Psoas muscle (tissue), 8 donors: ENCODE measurements around the gene GP2. TPM values are rescaled to one million over a fixed set of nuclear protein-coding genes. Genes with fewer than 3 reads are reported as not detected.

Experiments
- ATAC-seq, 4 donors: fragments of 200-7000 bp; cut with Tn5 transposase; one replicate each; pipeline ENCODE4 v1.9.1; 2020; ENCODE audit warnings: moderate library complexity in 3 of 4, mild to moderate bottlenecking in 2 of 4
- DNase-seq, 2 donors: peaks; one replicate each; pipeline ENCODE4 v3.0.0-alpha.2; 2020
- H3K27ac ChIP-seq: fragments of 200-600 bp; one replicate; pipeline ENCODE4 v1.8.0; 2022
- H3K27me3 ChIP-seq, 3 donors: fragments of 200-600 bp in 1 of 3; one replicate each; pipeline versions ENCODE4 v1.6.1 to v1.8.0; 2013 to 2022; ENCODE audit warnings: low read length in 2 of 3, mild to moderate bottlenecking in 2 of 3, moderate library complexity in 1 of 3; ENCODE audit not compliant: insufficient read depth in 3 of 3
- H3K36me3 ChIP-seq, 2 donors: fragments of 200-600 bp in 1 of 2; one replicate each; pipeline versions ENCODE4 v1.6.1 to v1.8.0; 2013 to 2022; ENCODE audit warnings: low read depth in 1 of 2, mild to moderate bottlenecking in 1 of 2, moderate library complexity in 1 of 2; ENCODE audit not compliant: insufficient read depth in 1 of 2
- H3K4me1 ChIP-seq: fragments of 200-600 bp; one replicate; pipeline ENCODE4 v1.8.0; 2022
- H3K4me3 ChIP-seq: fragments of 200-600 bp; one replicate; pipeline ENCODE4 v1.8.0; 2022; ENCODE audit warnings: mild to moderate bottlenecking
- H3K9me3 ChIP-seq: fragments of 200-600 bp; one replicate; pipeline ENCODE4 v1.8.0; 2022
- WGBS, 3 donors: extraction: QIAGEN DNeasy Blood & Tissue Kit; methylation state at CpG; one replicate each; pipeline versions ENCODE4 v1.1.6 to v1.1.7; 2013; 5-methylcytosine and 5-hydroxymethylcytosine counted together
- intact Hi-C, 2 donors: fragments of 100-400 bp; cut with DNase I; formaldehyde crosslinking; loops; one replicate each; pipeline versions ENCODE4 v1.11.0 to v1.14.2; 2022
- polyA plus RNA-seq, 3 donors: library from polyadenylated mRNA; stranded (reverse); fragments of 200-250 nt; gene quantifications; one replicate each; pipeline ENCODE4 v1.2.3, GENCODE V29; 2013
- total RNA-seq, 4 donors: library from RNA; stranded (reverse); fragmentation: NEBNext Ultra II Directional in 2 of 4; extraction: Animal tissue kit (Norgen Biotek cat#: 25700) in 2 of 4; gene quantifications; one replicate each; pipeline versions ENCODE4 v1.2.1 to v1.2.4, GENCODE V29; 2021 to 2023
- TF ChIP-seq, protein P1 (sequence below): fragments of 200-600 bp; IDR thresholded peaks from one replicate; pipeline ENCODE4 v1.8.0; 2022; ENCODE audit warnings: antibody characterized with exemption
- donor health status: healthy with polysubstance abuse.
- donor health status: DM: no; HTN: no; CAD: no; lungs with moderate emphysema.
- donor health status: Bipolar disorder and iron deficiency.
- donor health status: healthy.
- donor health status: DM: yes; HTN: yes; CAD: no.
- donor health status: DM: no; HTN: no; CAD: no.
- donor health status: DM: no; HTN: no; CAD: no.
- donor health status: DM: yes; HTN: yes; CAD: no.

GP2 gene
- total and polyA plus RNA-seq, 7 donors = 0.34 to 3.1 (median 0.91) TPM; not detected in 3

- Histone ChIP-seq H3K4me1 (no peaks in the 10 kb centered on the region), H3K9me3 (no peaks in the 10 kb centered on the region), H3K4me3 (no peak overlapping the region), H3K36me3 (no peaks in the 10 kb centered on the region), H3K27ac (no peak overlapping the region), H3K27me3 (no peaks in the 10 kb centered on the region)
- DNase-seq (no peak), ATAC-seq (no peak)
- TF ChIP-seq, protein P1, sequence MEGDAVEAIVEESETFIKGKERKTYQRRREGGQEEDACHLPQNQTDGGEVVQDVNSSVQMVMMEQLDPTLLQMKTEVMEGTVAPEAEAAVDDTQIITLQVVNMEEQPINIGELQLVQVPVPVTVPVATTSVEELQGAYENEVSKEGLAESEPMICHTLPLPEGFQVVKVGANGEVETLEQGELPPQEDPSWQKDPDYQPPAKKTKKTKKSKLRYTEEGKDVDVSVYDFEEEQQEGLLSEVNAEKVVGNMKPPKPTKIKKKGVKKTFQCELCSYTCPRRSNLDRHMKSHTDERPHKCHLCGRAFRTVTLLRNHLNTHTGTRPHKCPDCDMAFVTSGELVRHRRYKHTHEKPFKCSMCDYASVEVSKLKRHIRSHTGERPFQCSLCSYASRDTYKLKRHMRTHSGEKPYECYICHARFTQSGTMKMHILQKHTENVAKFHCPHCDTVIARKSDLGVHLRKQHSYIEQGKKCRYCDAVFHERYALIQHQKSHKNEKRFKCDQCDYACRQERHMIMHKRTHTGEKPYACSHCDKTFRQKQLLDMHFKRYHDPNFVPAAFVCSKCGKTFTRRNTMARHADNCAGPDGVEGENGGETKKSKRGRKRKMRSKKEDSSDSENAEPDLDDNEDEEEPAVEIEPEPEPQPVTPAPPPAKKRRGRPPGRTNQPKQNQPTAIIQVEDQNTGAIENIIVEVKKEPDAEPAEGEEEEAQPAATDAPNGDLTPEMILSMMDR = no peak
- intact Hi-C loops = no loop called here
- 81 to 85% (median 85%) methylated on average over 4 of the region's 4 CpGs for WGBS, 3 donors
Measured at GRCh38 chr16:20265019-20265418, 62.3 kb downstream of the GP2 start.

- no peaks in the 10 kb centered on the region for H3K4me1 ChIP-seq
- WGBS, 3 donors = 69 to 77% (median 73%) methylated on average over 10 to 12 of the region's 12 CpGs
- intact Hi-C loops = no loop called here
Measured at GRCh38 chr16:20263138-20263855, 64.0 kb downstream of the GP2 start.

GRCh38 chr16:20262248-20262647 lies 65.1 kb downstream of the GP2 start:
- WGBS, 3 donors = 89 to 95% (median 91%) methylated on average over 9 of the region's 9 CpGs
- intact Hi-C loops = no loop called here
- H3K4me3 ChIP-seq = no peak overlapping the region
- H3K27me3 ChIP-seq = no peaks in the 10 kb centered on the region
- H3K27ac ChIP-seq = no peak overlapping the region
- DNase-seq = no peak
- TF ChIP-seq, protein P1 = no peak
- no peaks in the 10 kb centered on the region for H3K36me3 ChIP-seq
- H3K4me1 ChIP-seq = no peaks in the 10 kb centered on the region
- ATAC-seq = no peak
- no peaks in the 10 kb centered on the region for H3K9me3 ChIP-seq

More at GRCh38 chr16:20263138-20263855, 64.0 kb downstream of the GP2 start:
- H3K4me3 ChIP-seq = no peak overlapping the region
- TF ChIP-seq, protein P1 = no peak
- H3K36me3 ChIP-seq = no peaks in the 10 kb centered on the region
- ATAC-seq (no peak), DNase-seq (no peak)
- no peaks in the 10 kb centered on the region for H3K9me3 ChIP-seq
- H3K27me3 ChIP-seq = no peaks in the 10 kb centered on the region
- H3K27ac ChIP-seq = no peak overlapping the region

- intact Hi-C loops = no loop called here
- 75 to 77% (median 77%) methylated on average over 11 of the region's 11 CpGs for WGBS, 3 donors
- H3K27ac ChIP-seq = no peak overlapping the region
- no peaks in the 10 kb centered on the region for H3K27me3 ChIP-seq
- no peaks in the 10 kb centered on the region for H3K4me1 ChIP-seq
- TF ChIP-seq, protein P1 = no peak
- no peak for ATAC-seq
- H3K4me3 ChIP-seq = no peak overlapping the region
- no peak for DNase-seq
- H3K9me3 ChIP-seq = no peaks in the 10 kb centered on the region
- no peaks in the 10 kb centered on the region for H3K36me3 ChIP-seq
Measured at GRCh38 chr16:20260215-20261009, 66.9 kb downstream of the GP2 start.

Other genes with a start within 250 kb of the GP2 start
- not detected for gene UMOD, start 25.2 kb upstream of the GP2 start, total RNA-seq
- gene UMOD, start 25.2 kb upstream of the GP2 start, polyA plus RNA-seq = not detected
- gene PDILT, start 77.2 kb upstream of the GP2 start, total RNA-seq = not detected
- gene PDILT, start 77.2 kb upstream of the GP2 start, polyA plus RNA-seq = not detected
- gene ACSM5, start 82.0 kb upstream of the GP2 start, total RNA-seq = 1 to 10 TPM; 2.4 to 7.9 (median 4.0) TPM
- 1 to 10 TPM; 1.2 to 4.5 (median 4.3) TPM for gene ACSM5, start 82.0 kb upstream of the GP2 start, polyA plus RNA-seq
- gene ACSM2A, start 124.0 kb upstream of the GP2 start, total RNA-seq = under 1 TPM in 1 of 4 donors, not detected in 3; 0.24 TPM
- gene ACSM2A, start 124.0 kb upstream of the GP2 start, polyA plus RNA-seq = under 1 TPM in 2 of 3 donors, not detected in 1; 0.05 to 0.12 TPM
- gene ACSM2B, start 248.9 kb upstream of the GP2 start, total RNA-seq = not detected
- gene ACSM2B, start 248.9 kb upstream of the GP2 start, polyA plus RNA-seq = under 1 TPM in 1 of 3 donors, not detected in 2; 0.25 TPM